ENCODE measurements around the gene YIPF2. TPM values are rescaled to one million over a fixed set of nuclear protein-coding genes. Genes with fewer than 3 reads are reported as not detected.
"Not testable (repeated sequence)": the region's sequence is repeated elsewhere in the genome, so short reads cannot be mapped to it uniquely, and the experiment has no call there.

Gene YIPF2
- total RNA-seq, 1 donor, result 112 TPM

DNA sequence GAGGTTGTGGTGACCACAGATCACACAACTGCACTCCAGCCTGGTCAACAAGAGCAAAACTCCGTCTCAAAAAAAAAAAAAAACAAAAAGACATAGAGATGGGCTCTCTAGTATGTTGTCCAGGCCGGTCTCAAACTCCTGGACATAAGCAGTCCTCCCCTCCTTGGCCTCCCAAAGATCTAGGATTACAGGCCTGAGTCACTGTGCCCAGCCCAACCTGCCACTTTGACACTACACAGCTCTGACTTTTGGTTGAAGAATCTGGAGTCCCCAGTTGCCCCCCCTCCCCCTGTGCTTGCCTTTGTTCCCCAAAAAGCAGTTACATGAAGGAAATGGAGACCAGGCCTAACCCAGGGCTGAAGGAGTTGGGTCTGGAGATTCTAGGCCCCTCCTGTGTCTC is 44.2 kb downstream of the YIPF2 start:
- DNase-seq (ENCODE audit: low read depth), result peak; percentile 94
- TF ChIP-seq, protein P1, sequence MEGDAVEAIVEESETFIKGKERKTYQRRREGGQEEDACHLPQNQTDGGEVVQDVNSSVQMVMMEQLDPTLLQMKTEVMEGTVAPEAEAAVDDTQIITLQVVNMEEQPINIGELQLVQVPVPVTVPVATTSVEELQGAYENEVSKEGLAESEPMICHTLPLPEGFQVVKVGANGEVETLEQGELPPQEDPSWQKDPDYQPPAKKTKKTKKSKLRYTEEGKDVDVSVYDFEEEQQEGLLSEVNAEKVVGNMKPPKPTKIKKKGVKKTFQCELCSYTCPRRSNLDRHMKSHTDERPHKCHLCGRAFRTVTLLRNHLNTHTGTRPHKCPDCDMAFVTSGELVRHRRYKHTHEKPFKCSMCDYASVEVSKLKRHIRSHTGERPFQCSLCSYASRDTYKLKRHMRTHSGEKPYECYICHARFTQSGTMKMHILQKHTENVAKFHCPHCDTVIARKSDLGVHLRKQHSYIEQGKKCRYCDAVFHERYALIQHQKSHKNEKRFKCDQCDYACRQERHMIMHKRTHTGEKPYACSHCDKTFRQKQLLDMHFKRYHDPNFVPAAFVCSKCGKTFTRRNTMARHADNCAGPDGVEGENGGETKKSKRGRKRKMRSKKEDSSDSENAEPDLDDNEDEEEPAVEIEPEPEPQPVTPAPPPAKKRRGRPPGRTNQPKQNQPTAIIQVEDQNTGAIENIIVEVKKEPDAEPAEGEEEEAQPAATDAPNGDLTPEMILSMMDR (IDR thresholded peaks at IDR 0.05; ENCODE audit: insufficient read depth, low read depth, low read length), result no peak
- no peak overlapping the region for H3K4me3 ChIP-seq (ENCODE audit: low read depth, low read length)

DNA sequence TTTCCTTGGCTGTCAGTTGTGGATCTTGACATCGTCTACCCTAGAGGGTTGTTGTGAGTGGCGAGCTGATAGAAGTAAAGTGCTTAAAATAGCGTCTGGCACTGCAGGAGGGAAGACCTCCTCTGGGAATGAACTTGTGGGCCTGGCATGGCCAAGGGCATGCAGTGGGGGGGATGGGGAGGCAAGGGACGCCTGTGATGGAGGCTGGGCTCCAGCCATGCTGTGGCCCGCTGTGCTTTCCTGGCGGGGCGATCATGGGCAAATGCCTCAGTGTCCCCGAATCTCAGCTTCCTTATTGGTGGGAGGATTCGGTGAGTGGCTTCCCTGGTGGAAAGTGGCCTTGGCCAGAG is 46.4 kb downstream of the YIPF2 start:
- H3K4me3 ChIP-seq (ENCODE audit: low read depth, low read length), result no peak overlapping the region
- TF ChIP-seq, protein P1 (IDR thresholded peaks at IDR 0.05; ENCODE audit: insufficient read depth, low read depth, low read length), result no peak
- DNase-seq (ENCODE audit: low read depth), result no peak

DNA sequence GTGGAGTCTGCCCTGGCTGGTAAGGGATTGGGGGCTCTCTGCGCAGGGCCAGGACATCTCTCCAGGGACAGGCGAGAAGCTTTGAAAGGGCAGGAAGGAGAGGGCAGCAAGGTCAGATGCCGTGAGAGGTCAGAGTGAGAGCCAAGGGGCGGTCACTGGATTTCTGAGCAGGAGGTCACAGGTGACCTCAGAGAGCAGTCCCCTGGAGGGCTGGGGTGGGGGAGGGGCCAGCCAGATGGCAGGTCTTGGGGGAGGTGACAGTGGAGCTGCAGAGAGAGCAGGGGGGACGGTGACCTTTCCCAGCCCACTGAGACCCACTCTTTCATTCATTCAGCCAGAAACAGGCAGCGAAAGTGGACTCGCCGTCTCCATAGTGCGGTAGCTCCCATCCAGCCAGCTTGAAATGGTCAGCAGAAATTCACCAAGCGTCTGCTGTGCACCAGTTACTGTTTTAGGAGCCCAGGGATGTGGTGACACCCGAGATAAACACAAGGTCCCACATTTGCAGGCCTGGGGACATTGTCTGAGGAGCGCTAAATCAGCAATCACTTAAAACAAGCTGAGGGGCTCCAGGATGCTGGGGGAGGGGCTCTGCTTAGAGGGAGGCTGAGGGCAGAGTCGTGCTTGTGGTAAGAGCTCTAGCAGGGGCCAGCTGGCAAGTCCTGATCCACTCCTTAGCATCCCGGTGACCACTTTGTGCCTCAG is 46.9 kb downstream of the YIPF2 start:
- H3K4me3 ChIP-seq (ENCODE audit: low read depth, low read length), result no peak overlapping the region
- DNase-seq (ENCODE audit: low read depth), result no peak
- TF ChIP-seq, protein P1 (IDR thresholded peaks at IDR 0.05; ENCODE audit: insufficient read depth, low read depth, low read length), result no peak

DNA sequence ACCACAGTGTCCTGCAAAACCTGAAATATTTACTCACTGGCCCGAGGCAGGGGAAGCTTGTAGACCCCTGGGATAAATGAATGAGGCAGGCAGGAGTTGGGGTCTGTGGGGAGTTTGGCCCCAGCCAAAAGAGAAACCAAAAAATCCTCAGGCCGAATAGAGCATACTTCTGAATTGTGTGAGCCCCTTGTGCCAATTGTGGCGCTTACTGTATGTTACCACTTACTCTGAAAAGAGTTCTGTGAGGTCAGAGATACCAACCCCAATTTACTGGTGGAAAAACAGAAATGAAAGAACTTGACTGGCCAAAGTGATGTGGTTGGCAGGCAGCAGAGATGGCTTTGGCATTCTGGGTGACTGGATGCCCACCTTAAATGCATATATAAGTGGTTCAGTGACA is 50.2 kb downstream of the YIPF2 start:
- TF ChIP-seq, protein P1 (IDR thresholded peaks at IDR 0.05; ENCODE audit: insufficient read depth, low read depth, low read length), result no peak
- no peak for DNase-seq (ENCODE audit: low read depth)
- no peak overlapping the region for H3K4me3 ChIP-seq (ENCODE audit: low read depth, low read length)

DNA sequence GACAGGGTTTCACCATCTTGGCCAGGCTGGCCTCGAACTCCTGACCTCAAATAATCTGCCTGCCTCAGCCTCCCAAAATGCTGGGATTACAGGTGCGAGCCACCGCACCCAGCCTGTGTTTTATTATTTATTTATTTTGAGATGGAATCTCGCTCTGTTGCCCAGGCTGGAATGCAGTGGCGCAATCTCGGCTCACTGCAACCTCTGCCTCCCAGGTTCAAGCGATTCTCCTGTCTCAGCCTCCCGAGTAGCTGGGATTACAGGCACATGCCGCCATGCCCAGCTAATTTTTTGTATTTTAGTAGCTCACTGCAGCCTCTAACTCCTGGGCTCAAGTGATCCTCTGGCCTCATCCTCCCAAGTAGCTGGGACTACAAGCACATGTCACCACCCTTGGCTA is 50.8 kb downstream of the YIPF2 start:
- DNase-seq (ENCODE audit: low read depth), result not testable (repeated sequence)

DNA sequence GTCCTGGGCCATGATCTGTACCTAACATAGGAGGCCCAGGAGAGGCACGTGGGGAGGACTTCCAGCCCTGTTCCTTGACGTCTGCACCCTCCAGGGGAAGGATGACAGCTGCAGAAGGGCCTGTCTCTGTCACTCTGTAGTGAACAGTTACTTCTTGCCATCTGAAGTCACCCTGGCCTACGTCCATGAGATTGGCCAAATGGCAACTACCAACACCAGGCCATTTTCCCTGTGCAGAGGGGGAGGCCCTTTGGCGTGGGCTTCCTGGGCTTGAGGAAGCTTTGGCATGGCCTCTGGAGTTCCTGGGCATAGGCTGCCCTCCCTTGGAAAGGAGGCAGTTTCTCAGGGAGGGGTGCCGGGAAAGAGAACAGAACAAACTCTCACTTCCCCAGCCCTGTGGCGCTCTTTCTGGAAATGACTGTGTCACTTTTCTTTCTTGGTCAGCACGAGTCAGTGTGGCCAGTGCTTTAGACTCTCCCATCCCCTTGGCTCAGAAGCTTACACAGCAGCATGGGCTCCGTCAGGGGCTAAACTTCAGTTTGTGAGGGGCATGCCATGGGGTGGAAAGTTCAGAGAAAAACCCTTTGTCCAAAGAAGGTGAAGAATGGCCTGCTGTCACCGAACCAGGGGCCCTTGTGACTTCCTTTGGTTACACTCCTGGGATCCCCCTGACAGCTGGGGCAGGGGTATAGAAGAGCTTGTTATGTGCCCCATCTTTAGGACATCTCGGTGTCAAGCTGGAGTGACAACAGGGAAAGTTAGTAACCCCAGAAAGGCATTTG is 51.8 kb downstream of the YIPF2 start:
- DNase-seq (ENCODE audit: low read depth), result no peak
- H3K4me3 ChIP-seq (ENCODE audit: low read depth, low read length), result no peak overlapping the region
- TF ChIP-seq, protein P1 (IDR thresholded peaks at IDR 0.05; ENCODE audit: insufficient read depth, low read depth, low read length), result no peak

More for the DNA sequence above, 50.8 kb downstream of the YIPF2 start:
- H3K4me3 ChIP-seq (ENCODE audit: low read depth, low read length), result not testable (repeated sequence)

DNA sequence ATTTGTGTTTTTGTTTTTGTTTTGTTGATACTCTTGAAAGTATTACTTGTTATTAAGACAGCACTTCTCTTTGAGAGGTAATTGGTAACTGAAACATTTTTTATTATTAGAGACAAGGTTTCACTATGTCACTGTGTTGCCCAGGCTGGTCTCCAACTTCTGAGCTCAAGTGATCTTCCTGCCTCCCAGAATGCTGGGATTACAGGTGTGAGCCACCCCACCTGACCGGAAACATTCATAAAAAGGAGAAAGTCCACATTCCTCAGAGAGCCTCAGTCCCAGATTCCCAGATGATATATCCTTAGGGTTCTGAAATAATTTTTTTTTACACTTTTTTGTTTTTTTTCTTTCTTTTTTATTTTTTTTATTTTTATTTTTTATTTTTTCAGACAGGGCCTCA is 54.4 kb downstream of the YIPF2 start:
- DNase-seq (ENCODE audit: low read depth), result no peak
- no peak overlapping the region for H3K4me3 ChIP-seq (ENCODE audit: low read depth, low read length)
- TF ChIP-seq, protein P1 (IDR thresholded peaks at IDR 0.05; ENCODE audit: insufficient read depth, low read depth, low read length), result no peak

Data from fibroblast of villous mesenchyme (primary cell).